Inferior parietal cortex (tissue), 1 donor: Measurements from ENCODE around the gene XG.

Experiments
- DNase-seq: peaks from one replicate; pipeline ENCODE4 v3.0.0-alpha.2; 2016; ENCODE audit errors: extremely low spot score

XG gene

GRCh38 chrX:2819345-2820135 lies 67.7 kb downstream of the XG start:
- DNase-seq = no peak

- no peak for DNase-seq
Measured at GRCh38 chrX:2820136-2820771, 68.4 kb downstream of the XG start.

DNA sequence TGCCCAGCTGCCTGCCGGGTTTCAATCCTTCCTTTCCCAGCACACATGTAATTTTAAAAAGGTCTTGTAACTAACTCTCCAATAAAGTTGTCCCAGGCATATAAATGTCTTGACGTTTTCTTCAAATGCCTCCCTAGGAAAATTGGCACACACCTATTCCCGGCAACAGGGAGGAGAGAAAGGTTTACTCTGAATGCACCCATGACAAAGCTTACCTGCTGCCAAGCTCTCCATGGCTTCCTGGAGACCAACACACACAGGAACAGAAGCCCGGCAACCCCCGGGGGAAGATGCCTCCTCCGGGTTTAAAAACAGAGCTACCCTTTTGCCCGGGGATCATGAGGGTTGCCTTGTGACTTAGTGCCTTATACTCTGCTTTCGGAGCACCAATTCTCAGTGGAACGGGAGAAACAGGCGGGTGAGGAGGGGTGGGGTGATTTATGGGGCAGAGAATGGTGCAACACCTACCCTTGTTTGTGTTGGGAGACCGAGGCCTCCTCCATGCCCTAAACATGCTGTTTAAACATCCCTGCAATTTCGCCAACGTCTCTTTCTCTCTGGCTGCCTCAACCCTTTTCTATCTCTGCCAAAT lies 72.1 kb downstream of the XG start:
- no peak for DNase-seq

- DNase-seq = no peak
Measured at GRCh38 chrX:2824886-2825285, 73.0 kb downstream of the XG start.

GRCh38 chrX:2828344-2828958 lies 76.6 kb downstream of the XG start, which contains the start of gene GYG2:
Gene GYG2 (plus strand): TSS chrX:2828930. CDS start chrX:2830189, 1,259 bp downstream.
- no peak for DNase-seq

GRCh38 chrX:2828959-2829411 lies 77.1 kb downstream of the XG start:
- no peak for DNase-seq

GRCh38 chrX:2829469-2830246 lies 77.8 kb downstream of the XG start:
- no peak for DNase-seq

DNA sequence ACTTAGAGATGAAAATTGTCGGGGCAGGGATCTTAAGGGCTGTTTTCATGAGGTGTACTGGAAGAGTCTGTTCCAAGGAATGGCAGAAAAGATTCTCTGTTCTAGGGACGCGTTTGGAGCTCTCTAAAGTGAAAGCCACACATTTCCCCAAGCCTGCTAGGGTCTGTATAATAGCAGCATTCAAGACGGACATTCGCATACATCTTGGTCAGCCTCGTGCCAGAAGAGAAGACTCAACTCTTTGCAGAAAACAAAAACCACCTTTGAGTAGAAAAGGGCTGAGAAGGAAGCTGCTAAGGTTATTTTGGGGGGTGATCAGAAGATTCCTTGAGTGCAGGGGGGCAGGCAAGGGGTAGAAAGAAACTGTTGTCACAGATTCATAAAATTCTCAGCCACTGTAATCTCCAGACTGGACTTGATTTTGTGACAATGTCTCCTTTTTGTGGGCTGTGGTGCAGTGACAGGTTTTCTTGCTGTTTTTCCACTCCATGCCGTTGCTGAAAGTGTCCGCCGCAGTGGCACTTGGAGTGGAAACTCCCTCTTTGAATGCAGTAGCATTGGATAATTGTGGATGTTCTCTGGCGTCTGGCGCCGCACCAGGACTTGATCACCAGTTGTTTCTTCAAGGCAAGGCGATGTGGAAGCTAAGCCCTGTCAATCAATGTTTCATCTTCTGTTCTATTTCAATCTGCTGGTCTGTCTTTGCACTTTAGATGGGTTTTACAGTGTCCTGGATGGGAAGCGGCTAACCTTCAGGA lies 79.8 kb downstream of the XG start:
- DNase-seq = no peak

DNA sequence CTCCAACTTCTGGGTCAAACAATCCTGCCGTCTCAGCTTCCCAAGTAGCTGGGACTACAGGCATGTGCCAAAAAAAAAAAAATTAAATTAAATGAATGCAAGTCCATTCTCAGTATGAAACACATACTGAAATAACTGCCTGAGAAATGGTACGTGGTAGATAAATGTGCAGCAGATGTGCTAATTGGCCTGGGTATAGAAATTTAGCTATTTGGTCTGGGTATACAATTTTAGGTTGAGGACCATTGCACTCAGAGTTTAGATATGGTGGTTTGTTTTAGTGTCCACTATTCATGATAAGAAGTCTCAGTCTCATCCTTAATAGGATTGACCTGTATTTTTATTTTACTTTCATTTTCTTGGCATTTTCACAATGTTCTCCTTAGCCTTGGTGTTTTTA lies 86.1 kb downstream of the XG start:
- no peak for DNase-seq

DNA sequence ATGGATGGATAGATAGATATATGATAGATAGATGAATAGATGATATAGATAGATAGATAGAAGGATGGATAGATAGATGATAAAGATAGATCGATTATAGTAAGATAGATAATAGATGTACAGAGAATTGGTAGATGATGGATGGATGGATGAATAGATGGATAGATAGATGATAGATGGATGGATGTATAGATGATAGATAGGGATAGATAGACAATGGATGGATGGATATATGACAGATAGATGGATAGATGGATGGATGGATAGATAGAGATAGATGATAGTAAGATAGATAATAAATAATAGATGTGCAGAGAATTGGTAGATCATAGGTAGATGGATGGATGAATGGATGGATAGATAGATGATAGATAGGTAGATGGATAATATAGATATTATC lies 89.1 kb downstream of the XG start:
- no peak for DNase-seq

GRCh38 chrX:2841537-2841936 lies 89.7 kb downstream of the XG start:
- no peak for DNase-seq

GRCh38 chrX:2846992-2847391 lies 95.2 kb downstream of the XG start:
- no peak for DNase-seq

DNA sequence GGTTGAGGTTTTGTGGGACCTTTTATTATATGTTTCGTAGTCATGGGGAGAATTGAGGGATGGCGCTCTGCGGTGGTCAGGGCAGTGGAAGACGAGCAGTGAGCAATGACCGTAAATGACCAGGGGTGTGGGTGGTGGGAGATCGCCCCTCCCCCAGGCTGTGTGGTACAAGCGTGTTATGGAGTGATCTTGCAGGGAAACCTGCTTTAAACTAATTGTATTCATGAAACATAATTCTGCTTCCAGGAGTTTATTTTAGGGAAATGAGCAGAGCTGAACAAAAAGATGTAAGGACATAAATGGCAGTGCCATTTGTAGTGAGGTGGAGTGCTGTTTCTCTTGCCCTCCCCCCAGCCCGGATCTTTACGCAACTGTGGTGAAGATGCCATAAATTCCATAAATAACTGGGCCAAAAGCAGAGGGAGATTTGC lies 97.0 kb downstream of the XG start:
- DNase-seq = no peak

- DNase-seq = no peak
Measured at GRCh38 chrX:2854918-2855317, 103.1 kb downstream of the XG start.

DNA sequence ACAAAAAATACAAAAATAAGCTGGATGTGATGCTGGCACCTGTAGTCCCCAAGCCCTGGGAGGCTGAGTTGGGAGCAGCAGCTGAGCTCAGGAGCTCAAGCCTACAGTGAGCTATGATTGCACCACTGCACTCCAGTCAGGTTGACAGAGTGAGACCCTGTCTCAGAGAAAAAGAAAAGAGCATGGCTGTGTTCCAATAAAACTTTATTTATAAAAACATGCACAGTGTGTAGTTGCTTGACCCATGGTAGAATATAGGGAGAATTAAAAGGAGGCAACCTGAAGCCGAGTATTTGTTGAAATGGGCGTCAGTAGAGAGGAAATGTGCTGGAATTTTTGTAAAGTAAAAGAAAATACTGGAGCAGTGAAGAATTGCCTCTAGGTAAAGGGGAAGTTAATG lies 103.9 kb downstream of the XG start:
- DNase-seq = no peak

GRCh38 chrX:2857566-2857965 lies 105.7 kb downstream of the XG start:
- DNase-seq = no peak

GRCh38 chrX:2859197-2859797 lies 107.5 kb downstream of the XG start:
- DNase-seq = no peak

GRCh38 chrX:2862404-2862803 lies 110.6 kb downstream of the XG start:
- no peak for DNase-seq

DNA sequence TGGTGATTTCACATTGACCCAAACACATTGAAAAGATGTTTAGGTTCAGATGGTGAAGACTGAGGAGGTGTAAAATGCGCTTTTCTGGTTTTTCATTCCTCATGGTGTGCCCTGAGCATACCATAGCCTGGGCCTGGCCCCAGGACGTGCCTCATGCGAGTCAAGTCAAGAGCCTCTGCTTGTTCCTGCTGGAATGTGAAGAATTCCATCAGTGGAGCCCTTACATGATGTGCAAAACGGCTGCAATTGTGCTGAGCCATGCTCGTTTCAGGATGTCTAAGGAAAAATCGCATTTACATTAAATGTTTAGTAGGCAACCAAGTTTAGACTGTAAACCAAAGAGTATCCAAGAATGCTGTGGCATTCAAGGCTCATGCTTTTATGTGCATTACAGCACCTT lies 111.8 kb downstream of the XG start:
- DNase-seq = no peak
